HCT116 (cell line): Measurements from ENCODE around the gene IGDCC3. TPM values are rescaled to one million over a fixed set of nuclear protein-coding genes. Genes with fewer than 3 reads are reported as not detected.

Source experiments
- ATAC-seq: fragments of 200-7000 bp; cut with Tn5 transposase; 2 replicates; pipeline ENCODE4 v1.9.1; 2020; ENCODE audit warnings: mild to moderate bottlenecking, moderate library complexity
- BruUV-seq: library from RNA; stranded (reverse); fragments of 400-500 nt; replicated peaks from 2 replicates; lab custom pipeline; 2021; lab: Mats Ljungman, UMichigan
- CTCF ChIA-PET: fragments of 300-600 bp; sonication (Branson Sonifier 250); formaldehyde crosslinking; loops from one replicate; lab custom pipeline; 2021; ENCODE audit warnings: antibody characterized with exemption; lab: Charles Lee
- POLR2A ChIA-PET: fragments of 300-600, 350-600 bp; sonication (Branson Sonifier 250); formaldehyde crosslinking; loops from one replicate; lab custom pipeline; 2021; ENCODE audit warnings: antibody characterized with exemption; lab: Charles Lee
- RAD21 ChIA-PET, 2 experiments: fragments of 300-600 bp; sonication (Branson Sonifier 250); formaldehyde crosslinking; loops; one replicate each; lab custom pipeline; 2023; ENCODE audit warnings: low total read pairs in 2 of 2; ENCODE audit not compliant: uncharacterized antibody in 2 of 2, unreplicated experiment in 2 of 2, low non-redundant PET in 1 of 2; lab: Charles Lee
- DNase-seq: peaks from one replicate; pipeline ENCODE4 v3.0.0-alpha.2; 2010; ENCODE audit warnings: low read depth, low spot score
- H2AFZ ChIP-seq: fragments of 200-600 bp; shearing (Covaris generic), sonication (generic); 2 replicates; pipeline ENCODE4 v1.6.1; 2017; ENCODE audit warnings: low read depth, mixed run types, mixed read lengths, antibody characterized with exemption, low read length; ENCODE audit not compliant: poor library complexity, severe bottlenecking
- H3K27ac ChIP-seq: 2 replicates; pipeline ENCODE4 v1.5.1; 2012; ENCODE audit warnings: low read depth, low read length
- H3K27me3 ChIP-seq: fragments of 200-600 bp; sonication (generic); 2 replicates; pipeline ENCODE4 v1.6.1; 2016; ENCODE audit warnings: mixed run types, low read length, mixed read lengths; ENCODE audit not compliant: insufficient read depth
- H3K36me3 ChIP-seq, 2 experiments: fragments of 200-500 bp in 1 of 2; fragments of 200-600 bp in 1 of 2; sonication (Bioruptor generic) in 1 of 2; sonication (generic) in 1 of 2; 2 replicates each; pipeline versions ENCODE4 v1.5.1 to v1.6.1; 2014 to 2016; ENCODE audit warnings: low read length in 2 of 2, inconsistent platforms in 1 of 2, mixed read lengths in 1 of 2, mixed run types in 1 of 2; ENCODE audit not compliant: insufficient read depth in 2 of 2, control insufficient read depth in 1 of 2
- H3K4me1 ChIP-seq, 2 experiments: fragments of 200-600 bp in 1 of 2; sonication (generic) in 1 of 2; 2 replicates each; pipeline versions ENCODE4 v1.5.1 to v1.6.1; 2012 to 2017; ENCODE audit warnings: low read length in 2 of 2, inconsistent platforms in 1 of 2, mild to moderate bottlenecking in 1 of 2, mixed read lengths in 1 of 2, mixed run types in 1 of 2, moderate library complexity in 1 of 2; ENCODE audit not compliant: insufficient read depth in 2 of 2, control insufficient read depth in 1 of 2
- H3K4me2 ChIP-seq: fragments of 200-600 bp; sonication (generic); 2 replicates; pipeline ENCODE4 v1.6.1; 2017; ENCODE audit warnings: mixed run types, low read length, mixed read lengths
- H3K4me3 ChIP-seq, 2 experiments: fragments of 200-600 bp in 1 of 2; sonication (generic) in 1 of 2; replicated peaks in 1 of 2; 2 replicates each; pipeline ENCODE4 v1.5.1; 2011 to 2016; ENCODE audit warnings: low read length in 2 of 2, control low read depth in 1 of 2, low read depth in 1 of 2, mild to moderate bottlenecking in 1 of 2, mixed read lengths in 1 of 2, mixed run types in 1 of 2
- H3K79me2 ChIP-seq: fragments of 200-600 bp; sonication (generic); 2 replicates; pipeline ENCODE4 v1.6.1; 2017; ENCODE audit warnings: mild to moderate bottlenecking, mixed run types, low read length, moderate library complexity, mixed read lengths; ENCODE audit not compliant: insufficient read depth
- H3K9ac ChIP-seq: fragments of 200-600 bp; sonication (generic); 2 replicates; pipeline ENCODE4 v1.6.1; 2016; ENCODE audit warnings: low read length, mixed read lengths
- H3K9me2 ChIP-seq: fragments of 200-600 bp; sonication (generic), shearing (Covaris generic); 2 replicates; pipeline ENCODE4 v1.6.1; 2017; ENCODE audit warnings: mixed run types, mild to moderate bottlenecking, moderate library complexity; ENCODE audit not compliant: insufficient read depth
- H3K9me3 ChIP-seq, 2 experiments: fragments of 200-500 bp in 1 of 2; fragments of 200-600 bp in 1 of 2; sonication (Bioruptor generic) in 1 of 2; sonication (generic) in 1 of 2; 2 replicates each; pipeline ENCODE4 v1.6.1; 2014 to 2017; ENCODE audit warnings: low read length in 2 of 2, mixed read lengths in 2 of 2, inconsistent platforms in 1 of 2, low read depth in 1 of 2, mild to moderate bottlenecking in 1 of 2, mixed run types in 1 of 2, moderate library complexity in 1 of 2; ENCODE audit not compliant: control insufficient read depth in 1 of 2, insufficient read depth in 1 of 2
- H4K20me1 ChIP-seq: fragments of 200-600 bp; sonication (generic), shearing (Covaris generic); 2 replicates; pipeline ENCODE4 v1.6.1; 2017; ENCODE audit warnings: mixed run types, mild to moderate bottlenecking, moderate library complexity; ENCODE audit not compliant: insufficient read depth
- ATF3 ChIP-seq: IDR thresholded peaks from 2 replicates; pipeline ENCODE4 v1.6.1; 2012
- CBX3 ChIP-seq: IDR thresholded peaks from 2 replicates; pipeline ENCODE4 v1.6.1; 2012; ENCODE audit warnings: low read depth
- CEBPB ChIP-seq: IDR thresholded peaks from 2 replicates; pipeline ENCODE4 v1.6.1; 2012; ENCODE audit warnings: low read depth
- EGR1 ChIP-seq: IDR thresholded peaks from 2 replicates; pipeline ENCODE4 v1.6.1; 2012; ENCODE audit warnings: low read depth
- ELF1 ChIP-seq: IDR thresholded peaks from 2 replicates; pipeline ENCODE4 v1.6.1; 2012; ENCODE audit warnings: low read depth, borderline replicate concordance
- EZH2 ChIP-seq: fragments of 200-600 bp; sonication (generic); IDR thresholded peaks from 2 replicates; pipeline ENCODE4 v1.6.1; 2017; ENCODE audit warnings: antibody characterized with exemption, mixed run types
- EZH2phosphoT487 ChIP-seq: fragments of 200-600 bp; IDR thresholded peaks from 2 replicates; pipeline ENCODE4 v1.6.1; 2018; ENCODE audit warnings: antibody characterized with exemption, borderline replicate concordance
- FOSL1 ChIP-seq: IDR thresholded peaks from 2 replicates; pipeline ENCODE4 v1.6.1; 2012; ENCODE audit warnings: low read depth
- POLR2AphosphoS5 ChIP-seq: IDR thresholded peaks from 2 replicates; pipeline ENCODE4 v1.6.1; 2011; ENCODE audit warnings: mild to moderate bottlenecking, low read depth, low read length, moderate library complexity
- RAD21 ChIP-seq: IDR thresholded peaks from 2 replicates; pipeline ENCODE4 v1.6.1; 2012; ENCODE audit warnings: low read depth, mild to moderate bottlenecking
- REST ChIP-seq: IDR thresholded peaks from 2 replicates; pipeline ENCODE4 v1.6.1; 2012; ENCODE audit warnings: low read depth
- SIN3A ChIP-seq: IDR thresholded peaks from 2 replicates; pipeline ENCODE4 v1.6.1; 2012; ENCODE audit warnings: low read depth
- SP1 ChIP-seq: IDR thresholded peaks from 2 replicates; pipeline ENCODE4 v1.6.1; 2012; ENCODE audit warnings: low read depth
- SRF ChIP-seq: IDR thresholded peaks from 2 replicates; pipeline ENCODE4 v1.6.1; 2012; ENCODE audit warnings: low read depth
- TCF7L2 ChIP-seq: IDR thresholded peaks from 2 replicates; pipeline ENCODE4 v1.7.0; 2011; ENCODE audit warnings: borderline replicate concordance, inconsistent platforms; ENCODE audit not compliant: insufficient read depth, insufficient read length; ENCODE audit errors: extremely low read depth
- YY1 ChIP-seq: IDR thresholded peaks from 2 replicates; pipeline ENCODE4 v1.6.1; 2011; ENCODE audit warnings: low read length, low read depth, moderate library complexity, mild to moderate bottlenecking; ENCODE audit not compliant: insufficient replicate concordance; ENCODE audit errors: extremely low read depth
- ZBTB33 ChIP-seq: IDR thresholded peaks from 2 replicates; pipeline ENCODE4 v1.6.1; 2011; ENCODE audit warnings: mild to moderate bottlenecking, low read length, moderate library complexity; ENCODE audit not compliant: insufficient replicate concordance; ENCODE audit errors: extremely low read depth
- ZFX ChIP-seq: fragments of 450-650 bp; IDR thresholded peaks from 2 replicates; pipeline ENCODE4 v1.6.1; 2017
- ZNF274 ChIP-seq: fragments of 200-500 bp; sonication (Bioruptor generic); IDR thresholded peaks from 2 replicates; pipeline ENCODE4 v1.6.1; 2014; ENCODE audit warnings: mild to moderate bottlenecking, low read depth, low read length, inconsistent platforms
- intact Hi-C: fragments of 100-400 bp; cut with micrococcal nuclease; formaldehyde crosslinking; loops from 2 replicates; pipeline ENCODE4 v1.10.0; 2022
- total RNA-seq: library from RNA; stranded (reverse); gene quantifications from one replicate; pipeline ENCODE4 v1.2.1, GENCODE V29; 2021; ENCODE audit not compliant: unreplicated experiment
- TF ChIP-seq, protein P1 (sequence below): IDR thresholded peaks from 2 replicates; pipeline ENCODE4 v1.6.1; 2012

IGDCC3 gene
- total RNA-seq, 1 experiment from 2014 or later, result 0.44 TPM

- peak overlapping the region; percentile 69 for H3K9ac ChIP-seq
- intact Hi-C loops, result loop anchor here (1.0 to 5.0 kb wide), 4 partner anchors 67 to 352 kb away; no protein-coding TSS in a partner anchor
- ATAC-seq (peak; percentile 87), DNase-seq (peak; percentile 74)
- H3K27ac ChIP-seq, result peak overlapping the region; percentile 70
- BruUV-seq, result no TSS peak
- H3K27me3 ChIP-seq, result no peaks in the 10 kb centered on the region; the same call in 1 of the 2 replicates
- H3K9me3 ChIP-seq, result no peaks in the 10 kb centered on the region
- ChIA-PET CTCF (interaction anchor here (0.8 to 3.7 kb wide), 18 partner anchors 10 to 199 kb away, joined by 3 to 39 read pairs (median 4); partner anchors contain the start of gene RNU5B-1), RAD21 (interaction anchor here (1.1 to 1.9 kb wide), 3 partner anchors 65 to 66 kb away, joined by 3 to 11 read pairs (median 5); no protein-coding TSS in a partner anchor), POLR2A (interaction anchor here (0.7 to 1.7 kb wide), 4 partner anchors 16 to 200 kb away, joined by 3 to 13 read pairs (median 4); partner anchors contain the start of genes CLPX and RNU5B-1)
- no peaks in the 10 kb centered on the region for H3K9me2 ChIP-seq
- no peaks in the 10 kb centered on the region for H3K79me2 ChIP-seq
- H2AFZ ChIP-seq, result peak overlapping the region; percentile 77
- H4K20me1 ChIP-seq, result no peaks in the 10 kb centered on the region
- H3K4me1 ChIP-seq, result peaks cover 8 to 21% of the 10 kb centered on the region in 2 experiments
- peak overlapping the region; percentile 95 for H3K4me2 ChIP-seq
- H3K4me3 ChIP-seq, result peak overlapping the region; percentile 39 to 59
- no peaks in the 10 kb centered on the region for H3K36me3 ChIP-seq
- TF ChIP-seq EZH2phosphoT487, result no peak
- no peak for TF ChIP-seq CEBPB
- no peak for TF ChIP-seq SIN3A
- no peak for TF ChIP-seq REST
- no peak for TF ChIP-seq EGR1
- TF ChIP-seq POLR2AphosphoS5, result peak; percentile 56
- peak; percentile 85 for TF ChIP-seq YY1
- TF ChIP-seq FOSL1, result no peak
- TF ChIP-seq ATF3, result no peak
- TF ChIP-seq, protein P1, sequence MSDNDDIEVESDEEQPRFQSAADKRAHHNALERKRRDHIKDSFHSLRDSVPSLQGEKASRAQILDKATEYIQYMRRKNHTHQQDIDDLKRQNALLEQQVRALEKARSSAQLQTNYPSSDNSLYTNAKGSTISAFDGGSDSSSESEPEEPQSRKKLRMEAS, result peak; percentile 70; the same call in 1 of the 2 replicates
- TF ChIP-seq SRF, result no peak
- TF ChIP-seq TCF7L2, result peak; percentile 11
- TF ChIP-seq SP1, result no peak
- no peak for TF ChIP-seq ELF1
- TF ChIP-seq ZBTB33, result no peak
- peak; percentile 93 for TF ChIP-seq RAD21
- no peak for TF ChIP-seq ZNF274
- no peak for TF ChIP-seq EZH2
- peak; percentile 47; the same call in 1 of the 2 replicates for TF ChIP-seq ZFX
- TF ChIP-seq CBX3, result no peak
These were observed 7.4 kb upstream of the IGDCC3 start for GRCh38 chr15:65384895-65385869.
